NB4 (cell line): ENCODE results near the gene LTBP2.

Experiments
- MYC ChIP-seq: IDR thresholded peaks from 2 replicates; pipeline ENCODE4 v1.6.1; 2011; ENCODE audit warnings: low read depth, low read length
- POLR2A ChIP-seq: IDR thresholded peaks from 2 replicates; pipeline ENCODE4 v1.6.1; 2011; ENCODE audit warnings: mild to moderate bottlenecking; ENCODE audit not compliant: insufficient read length; ENCODE audit errors: extremely low read depth
- TF ChIP-seq, protein P1 (sequence below): IDR thresholded peaks from one replicate; pipeline ENCODE4 v1.5.1; 2012; ENCODE audit warnings: low read depth, low read length
- TF ChIP-seq, protein P2 (sequence below): IDR thresholded peaks from 2 replicates; pipeline ENCODE4 v1.6.1; 2011; ENCODE audit warnings: low read depth, low read length

DNA sequence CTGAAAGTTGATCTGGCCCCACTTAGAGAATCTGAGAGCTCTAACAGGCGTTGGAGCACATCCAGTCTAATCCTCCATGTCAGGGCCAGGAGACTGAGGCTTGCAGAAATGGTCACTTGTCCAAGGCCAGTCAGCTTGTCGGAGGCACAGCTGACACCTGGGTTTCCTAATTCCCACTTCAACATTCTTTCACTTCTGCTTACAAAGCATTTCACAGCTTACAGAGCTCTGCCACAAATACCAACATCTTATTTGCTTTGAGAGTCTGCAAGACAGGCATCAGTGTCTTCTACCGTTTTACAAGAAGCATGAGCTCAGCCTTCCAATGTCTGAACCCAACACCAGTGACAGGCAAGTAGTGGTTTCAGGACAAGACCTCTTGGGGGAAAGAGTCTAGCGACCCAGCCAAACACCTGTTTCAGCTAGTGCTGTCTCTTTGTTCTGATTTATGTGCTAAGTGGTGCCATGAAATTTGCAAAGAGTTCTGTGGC lies 86.6 kb downstream of the LTBP2 start:
- TF ChIP-seq, protein P1, sequence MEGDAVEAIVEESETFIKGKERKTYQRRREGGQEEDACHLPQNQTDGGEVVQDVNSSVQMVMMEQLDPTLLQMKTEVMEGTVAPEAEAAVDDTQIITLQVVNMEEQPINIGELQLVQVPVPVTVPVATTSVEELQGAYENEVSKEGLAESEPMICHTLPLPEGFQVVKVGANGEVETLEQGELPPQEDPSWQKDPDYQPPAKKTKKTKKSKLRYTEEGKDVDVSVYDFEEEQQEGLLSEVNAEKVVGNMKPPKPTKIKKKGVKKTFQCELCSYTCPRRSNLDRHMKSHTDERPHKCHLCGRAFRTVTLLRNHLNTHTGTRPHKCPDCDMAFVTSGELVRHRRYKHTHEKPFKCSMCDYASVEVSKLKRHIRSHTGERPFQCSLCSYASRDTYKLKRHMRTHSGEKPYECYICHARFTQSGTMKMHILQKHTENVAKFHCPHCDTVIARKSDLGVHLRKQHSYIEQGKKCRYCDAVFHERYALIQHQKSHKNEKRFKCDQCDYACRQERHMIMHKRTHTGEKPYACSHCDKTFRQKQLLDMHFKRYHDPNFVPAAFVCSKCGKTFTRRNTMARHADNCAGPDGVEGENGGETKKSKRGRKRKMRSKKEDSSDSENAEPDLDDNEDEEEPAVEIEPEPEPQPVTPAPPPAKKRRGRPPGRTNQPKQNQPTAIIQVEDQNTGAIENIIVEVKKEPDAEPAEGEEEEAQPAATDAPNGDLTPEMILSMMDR = no peak
- no peak for TF ChIP-seq POLR2A
- no peak for TF ChIP-seq MYC
- TF ChIP-seq, protein P2, sequence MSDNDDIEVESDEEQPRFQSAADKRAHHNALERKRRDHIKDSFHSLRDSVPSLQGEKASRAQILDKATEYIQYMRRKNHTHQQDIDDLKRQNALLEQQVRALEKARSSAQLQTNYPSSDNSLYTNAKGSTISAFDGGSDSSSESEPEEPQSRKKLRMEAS = no peak
